GM23338 (cell line): ENCODE results near the gene PTPRN2. TPM values are rescaled to one million over a fixed set of nuclear protein-coding genes. Genes with fewer than 3 reads are reported as not detected.

Experiments used
- ATAC-seq: fragments of 200-7000 bp; cut with Tn5 transposase; 3 replicates; pipeline ENCODE4 v1.9.1; 2020
- DNase-seq: peaks from one replicate; pipeline ENCODE4 v3.0.0-alpha.2; 2015; ENCODE audit warnings: low spot score
- H2AFZ ChIP-seq: fragments of 200-600 bp; sonication (generic); 2 replicates; pipeline ENCODE4 v1.8.0; 2016; ENCODE audit warnings: antibody characterized with exemption, mild to moderate bottlenecking, moderate library complexity
- H3F3A ChIP-seq: fragments of 200-600 bp; sonication (generic); replicated peaks from 2 replicates; pipeline ENCODE4 v1.8.0; 2017; ENCODE audit warnings: antibody characterized with exemption, mixed run types, low read depth
- H3K27ac ChIP-seq: fragments of 200-600 bp; sonication (generic); 2 replicates; pipeline ENCODE4 v1.6.1; 2016; ENCODE audit warnings: low read depth
- H3K27me3 ChIP-seq: fragments of 200-600 bp; sonication (generic); 2 replicates; pipeline ENCODE4 v1.8.0; 2016; ENCODE audit warnings: mild to moderate bottlenecking, mixed run types, moderate library complexity; ENCODE audit not compliant: insufficient read depth
- H3K36me3 ChIP-seq: fragments of 200-600 bp; sonication (generic); 2 replicates; pipeline ENCODE4 v1.8.0; 2016; ENCODE audit warnings: mild to moderate bottlenecking; ENCODE audit not compliant: insufficient read depth
- H3K4me1 ChIP-seq: fragments of 200-600 bp; sonication (generic); 2 replicates; pipeline ENCODE4 v1.8.0; 2016; ENCODE audit warnings: mild to moderate bottlenecking, moderate library complexity; ENCODE audit not compliant: insufficient read depth
- H3K4me2 ChIP-seq: fragments of 200-600 bp; sonication (generic); 2 replicates; pipeline ENCODE4 v1.7.1; 2017; ENCODE audit warnings: mixed run types
- H3K4me3 ChIP-seq: fragments of 200-600 bp; sonication (generic); 2 replicates; pipeline ENCODE4 v1.6.1; 2016; ENCODE audit warnings: mixed run types
- H3K79me2 ChIP-seq: fragments of 200-600 bp; sonication (generic); replicated peaks from 2 replicates; pipeline ENCODE4 v1.8.0; 2017; ENCODE audit warnings: mild to moderate bottlenecking; ENCODE audit not compliant: insufficient read depth
- H3K9me2 ChIP-seq: fragments of 200-600 bp; sonication (generic); 2 replicates; pipeline ENCODE4 v1.8.0; 2017; ENCODE audit not compliant: insufficient read depth
- H4K20me1 ChIP-seq: fragments of 200-600 bp; sonication (generic); replicated peaks from 2 replicates; pipeline ENCODE4 v1.8.0; 2017; ENCODE audit warnings: mild to moderate bottlenecking; ENCODE audit not compliant: insufficient read depth
- H3K27ac Mint-ChIP-seq: 2 replicates; pipeline ENCODE4 v1.8.0; 2020; ENCODE audit warnings: inconsistent platforms, mild to moderate bottlenecking, moderate library complexity, mixed read lengths
- H3K27me3 Mint-ChIP-seq: 3 replicates; pipeline ENCODE4 v1.8.0; 2022; ENCODE audit warnings: low read depth, mild to moderate bottlenecking, moderate library complexity, mixed read lengths, inconsistent platforms; ENCODE audit not compliant: insufficient read depth, poor library complexity
- H3K36me3 Mint-ChIP-seq: 3 replicates; pipeline ENCODE4 v1.8.0; 2021; ENCODE audit warnings: low read depth, mild to moderate bottlenecking, inconsistent platforms, moderate library complexity, mixed read lengths
- H3K4me1 Mint-ChIP-seq: 3 replicates; pipeline ENCODE4 v1.8.0; 2020; ENCODE audit warnings: mild to moderate bottlenecking, inconsistent platforms, mixed read lengths
- H3K4me3 Mint-ChIP-seq: 3 replicates; pipeline ENCODE4 v1.8.0; 2021; ENCODE audit warnings: moderate library complexity, mild to moderate bottlenecking, inconsistent platforms, mixed read lengths
- H3K9me3 Mint-ChIP-seq: 3 replicates; pipeline ENCODE4 v1.8.0; 2020; ENCODE audit warnings: moderate library complexity, mild to moderate bottlenecking, inconsistent platforms, mixed read lengths
- CREB1 ChIP-seq: fragments of 250-450 bp; sonication (Bioruptor Pico); IDR thresholded peaks from 2 replicates; pipeline ENCODE4 v1.5.0; 2020; ENCODE audit warnings: low read depth, mild to moderate bottlenecking, moderate library complexity
- EZH2 ChIP-seq: fragments of 200-600 bp; sonication (generic); IDR thresholded peaks from one replicate; pipeline ENCODE4 v1.8.0; 2017; ENCODE audit warnings: antibody characterized with exemption, mild to moderate bottlenecking, low read depth; ENCODE audit not compliant: unreplicated experiment
- EZH2phosphoT487 ChIP-seq: fragments of 200-600 bp; sonication (generic); IDR thresholded peaks from one replicate; pipeline ENCODE4 v1.8.1; 2018; ENCODE audit warnings: antibody characterized with exemption; ENCODE audit not compliant: unreplicated experiment
- JUNB ChIP-seq: IDR thresholded peaks from one replicate; pipeline ENCODE4 v1.6.1; 2016; ENCODE audit warnings: antibody characterized with exemption; ENCODE audit not compliant: unreplicated experiment
- POLR2AphosphoS5 ChIP-seq: IDR thresholded peaks from 2 replicates; pipeline ENCODE4 v1.6.1; 2016; ENCODE audit warnings: antibody characterized with exemption, low read depth
- ZNF114 ChIP-seq: fragments of 250-450 bp; sonication (Bioruptor Pico); IDR thresholded peaks from 2 replicates; pipeline ENCODE4 v1.5.0; 2020; ENCODE audit warnings: mild to moderate bottlenecking, moderate library complexity
- polyA plus RNA-seq: library from polyadenylated mRNA; unstranded; fragments of >200 nt; fragmentation: Nextera tagmentation; extraction: Ambion mirVana; gene quantifications from 2 replicates; pipeline ENCODE4 v1.2.1, GENCODE V29; 2016
- total RNA-seq: library from RNA; depleted of rRNA; stranded (reverse); fragments of >200 nt; shearing (Covaris generic); gene quantifications from 2 replicates; pipeline ENCODE4 v1.2.3, GENCODE V29; 2014
- TF ChIP-seq, protein P1 (sequence below), 2 experiments: fragments of 200-600 bp in 1 of 2; sonication (generic) in 1 of 2; conservative IDR thresholded peaks; 2 replicates each; pipeline versions ENCODE4 v1.5.1 to v1.6.1; 2016 to 2017; ENCODE audit warnings: antibody characterized with exemption in 2 of 2, low read depth in 2 of 2, mild to moderate bottlenecking in 2 of 2, moderate library complexity in 1 of 2
- TF ChIP-seq, protein P2 (sequence below): IDR thresholded peaks from one replicate; pipeline ENCODE4 v1.6.1; 2018; ENCODE audit warnings: antibody characterized with exemption; ENCODE audit not compliant: unreplicated experiment
- TF ChIP-seq, protein P3 (sequence below): fragments of 250-450 bp; sonication (Bioruptor Pico); IDR thresholded peaks from 2 replicates; pipeline ENCODE4 v1.5.0; 2020; ENCODE audit warnings: mild to moderate bottlenecking, moderate library complexity

The PTPRN2 gene
- total and polyA plus RNA-seq, 2 experiments from 2014 or later = 0.87 to 4.0 TPM

DNA sequence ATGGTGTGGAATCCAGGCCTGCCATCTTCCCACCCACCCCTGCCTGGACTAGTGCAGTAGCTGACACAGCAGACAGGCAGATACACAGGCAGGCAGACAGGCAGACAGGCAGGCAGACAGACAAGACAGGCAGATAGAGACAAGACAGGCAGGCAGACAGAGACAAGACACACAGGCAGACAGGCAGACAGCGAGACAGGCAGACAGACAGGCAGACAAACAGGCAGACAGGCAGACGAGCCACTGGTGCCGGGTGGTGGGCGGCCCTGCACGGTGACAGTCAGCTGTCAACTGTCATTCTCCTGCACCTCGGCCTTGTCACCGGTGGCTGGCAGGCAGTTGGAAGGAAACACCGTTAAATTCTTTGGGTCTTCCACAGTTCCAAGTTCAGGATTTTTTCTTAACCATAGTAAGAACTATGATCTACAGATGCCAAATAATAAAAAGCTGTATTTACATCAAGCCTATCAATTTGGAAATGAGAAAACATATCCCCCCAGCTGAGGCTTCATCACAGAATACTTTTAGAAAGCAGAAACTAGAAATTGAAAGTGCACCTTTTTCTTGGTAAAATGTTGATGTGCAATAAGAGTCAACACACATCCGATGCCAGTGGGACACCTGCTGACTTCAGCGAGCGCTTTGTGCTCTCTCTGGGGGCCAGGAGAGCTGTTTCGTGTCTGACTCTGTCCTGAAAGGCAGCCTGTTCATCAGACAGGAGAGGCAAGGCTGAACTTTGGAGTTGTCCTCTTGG, 1000.4 kb downstream of the PTPRN2 start:
- Histone ChIP-seq H4K20me1 (no peaks in the 10 kb centered on the region), H3K9me2 (no peaks in the 10 kb centered on the region), H3K27ac (no peak overlapping the region), H3K36me3 (no peaks in the 10 kb centered on the region; the same call in 1 of the 2 replicates), H3K27me3 (peaks cover 24% of the 10 kb centered on the region; the same call in 1 of the 2 replicates), H2AFZ (no peak overlapping the region), H3K4me1 (no peaks in the 10 kb centered on the region), H3K4me3 (no peak overlapping the region), H3F3A (no peaks in the 10 kb centered on the region), H3K4me2 (no peak overlapping the region), H3K79me2 (no peaks in the 10 kb centered on the region)
- no peak for TF ChIP-seq POLR2AphosphoS5
- TF ChIP-seq ZNF114 = no peak
- no peak for TF ChIP-seq EZH2
- TF ChIP-seq, protein P1, sequence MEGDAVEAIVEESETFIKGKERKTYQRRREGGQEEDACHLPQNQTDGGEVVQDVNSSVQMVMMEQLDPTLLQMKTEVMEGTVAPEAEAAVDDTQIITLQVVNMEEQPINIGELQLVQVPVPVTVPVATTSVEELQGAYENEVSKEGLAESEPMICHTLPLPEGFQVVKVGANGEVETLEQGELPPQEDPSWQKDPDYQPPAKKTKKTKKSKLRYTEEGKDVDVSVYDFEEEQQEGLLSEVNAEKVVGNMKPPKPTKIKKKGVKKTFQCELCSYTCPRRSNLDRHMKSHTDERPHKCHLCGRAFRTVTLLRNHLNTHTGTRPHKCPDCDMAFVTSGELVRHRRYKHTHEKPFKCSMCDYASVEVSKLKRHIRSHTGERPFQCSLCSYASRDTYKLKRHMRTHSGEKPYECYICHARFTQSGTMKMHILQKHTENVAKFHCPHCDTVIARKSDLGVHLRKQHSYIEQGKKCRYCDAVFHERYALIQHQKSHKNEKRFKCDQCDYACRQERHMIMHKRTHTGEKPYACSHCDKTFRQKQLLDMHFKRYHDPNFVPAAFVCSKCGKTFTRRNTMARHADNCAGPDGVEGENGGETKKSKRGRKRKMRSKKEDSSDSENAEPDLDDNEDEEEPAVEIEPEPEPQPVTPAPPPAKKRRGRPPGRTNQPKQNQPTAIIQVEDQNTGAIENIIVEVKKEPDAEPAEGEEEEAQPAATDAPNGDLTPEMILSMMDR (conservative IDR thresholded peaks at IDR 0.05; ENCODE audit: low read depth in 2 of 2) = no peak
- DNase-seq = no peak
- ATAC-seq = no peak
- no peak overlapping the region for H3K4me3 Mint-ChIP-seq
- peaks cover 97% of the 10 kb centered on the region for H3K9me3 Mint-ChIP-seq
- H3K27me3 Mint-ChIP-seq = peaks cover 12% of the 10 kb centered on the region
- no peaks in the 10 kb centered on the region; the same call in 2 of the 3 replicates for H3K4me1 Mint-ChIP-seq
- H3K36me3 Mint-ChIP-seq = peaks cover 55% of the 10 kb centered on the region
- no peak overlapping the region for H3K27ac Mint-ChIP-seq

DNA sequence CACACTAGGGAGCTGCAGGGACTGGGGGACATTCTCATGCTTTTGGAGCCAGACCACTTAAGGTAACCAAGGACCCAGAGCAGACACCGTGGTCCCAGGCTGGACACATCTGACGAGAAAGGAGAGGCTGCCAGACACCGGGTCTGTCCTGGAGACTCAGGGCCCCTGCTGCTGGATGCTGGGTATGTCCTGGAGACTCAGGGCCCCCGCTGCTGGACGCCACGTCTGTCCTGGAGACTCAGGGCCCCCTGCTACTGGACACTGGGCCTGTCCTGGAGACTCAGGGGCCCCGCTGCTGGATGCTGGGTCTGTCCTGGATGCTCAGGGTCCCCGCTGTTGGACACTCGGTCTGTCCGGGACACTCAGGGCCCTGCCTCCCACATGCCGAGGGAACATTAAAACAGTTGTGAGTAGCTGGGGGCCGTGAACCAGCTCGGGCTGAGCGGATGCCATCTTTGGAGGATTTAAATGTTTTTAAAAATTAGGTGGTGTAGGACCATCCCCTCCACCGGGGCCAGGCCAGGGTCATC, 1001.1 kb downstream of the PTPRN2 start:
- H3K27ac ChIP-seq = no peak overlapping the region
- H3K4me1 ChIP-seq = no peaks in the 10 kb centered on the region
- H3K27me3 ChIP-seq = peaks cover 16% of the 10 kb centered on the region; the same call in 1 of the 2 replicates
- ATAC-seq (no peak), DNase-seq (no peak)
- no peak overlapping the region for H2AFZ ChIP-seq
- Mint-ChIP-seq H3K9me3 (peaks cover 97% of the 10 kb centered on the region), H3K27me3 (peaks cover 10% of the 10 kb centered on the region), H3K4me1 (no peaks in the 10 kb centered on the region; the same call in 2 of the 3 replicates), H3K36me3 (peaks cover 54% of the 10 kb centered on the region), H3K27ac (no peak overlapping the region), H3K4me3 (no peak overlapping the region)
- H3F3A ChIP-seq = no peaks in the 10 kb centered on the region
- H3K4me2 ChIP-seq = no peak overlapping the region
- no peak overlapping the region for H3K4me3 ChIP-seq
- H3K9me2 ChIP-seq = no peaks in the 10 kb centered on the region
- H4K20me1 ChIP-seq = no peaks in the 10 kb centered on the region
- H3K79me2 ChIP-seq = no peaks in the 10 kb centered on the region
- H3K36me3 ChIP-seq = no peaks in the 10 kb centered on the region; the same call in 1 of the 2 replicates
- TF ChIP-seq, protein P2, sequence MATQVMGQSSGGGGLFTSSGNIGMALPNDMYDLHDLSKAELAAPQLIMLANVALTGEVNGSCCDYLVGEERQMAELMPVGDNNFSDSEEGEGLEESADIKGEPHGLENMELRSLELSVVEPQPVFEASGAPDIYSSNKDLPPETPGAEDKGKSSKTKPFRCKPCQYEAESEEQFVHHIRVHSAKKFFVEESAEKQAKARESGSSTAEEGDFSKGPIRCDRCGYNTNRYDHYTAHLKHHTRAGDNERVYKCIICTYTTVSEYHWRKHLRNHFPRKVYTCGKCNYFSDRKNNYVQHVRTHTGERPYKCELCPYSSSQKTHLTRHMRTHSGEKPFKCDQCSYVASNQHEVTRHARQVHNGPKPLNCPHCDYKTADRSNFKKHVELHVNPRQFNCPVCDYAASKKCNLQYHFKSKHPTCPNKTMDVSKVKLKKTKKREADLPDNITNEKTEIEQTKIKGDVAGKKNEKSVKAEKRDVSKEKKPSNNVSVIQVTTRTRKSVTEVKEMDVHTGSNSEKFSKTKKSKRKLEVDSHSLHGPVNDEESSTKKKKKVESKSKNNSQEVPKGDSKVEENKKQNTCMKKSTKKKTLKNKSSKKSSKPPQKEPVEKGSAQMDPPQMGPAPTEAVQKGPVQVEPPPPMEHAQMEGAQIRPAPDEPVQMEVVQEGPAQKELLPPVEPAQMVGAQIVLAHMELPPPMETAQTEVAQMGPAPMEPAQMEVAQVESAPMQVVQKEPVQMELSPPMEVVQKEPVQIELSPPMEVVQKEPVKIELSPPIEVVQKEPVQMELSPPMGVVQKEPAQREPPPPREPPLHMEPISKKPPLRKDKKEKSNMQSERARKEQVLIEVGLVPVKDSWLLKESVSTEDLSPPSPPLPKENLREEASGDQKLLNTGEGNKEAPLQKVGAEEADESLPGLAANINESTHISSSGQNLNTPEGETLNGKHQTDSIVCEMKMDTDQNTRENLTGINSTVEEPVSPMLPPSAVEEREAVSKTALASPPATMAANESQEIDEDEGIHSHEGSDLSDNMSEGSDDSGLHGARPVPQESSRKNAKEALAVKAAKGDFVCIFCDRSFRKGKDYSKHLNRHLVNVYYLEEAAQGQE = no peak
- TF ChIP-seq CREB1 (CRISPR knock-in tag) = no peak
- no peak for TF ChIP-seq ZNF114
- TF ChIP-seq EZH2phosphoT487 = no peak
- TF ChIP-seq POLR2AphosphoS5 = no peak
- no peak for TF ChIP-seq JUNB
- TF ChIP-seq, protein P3, sequence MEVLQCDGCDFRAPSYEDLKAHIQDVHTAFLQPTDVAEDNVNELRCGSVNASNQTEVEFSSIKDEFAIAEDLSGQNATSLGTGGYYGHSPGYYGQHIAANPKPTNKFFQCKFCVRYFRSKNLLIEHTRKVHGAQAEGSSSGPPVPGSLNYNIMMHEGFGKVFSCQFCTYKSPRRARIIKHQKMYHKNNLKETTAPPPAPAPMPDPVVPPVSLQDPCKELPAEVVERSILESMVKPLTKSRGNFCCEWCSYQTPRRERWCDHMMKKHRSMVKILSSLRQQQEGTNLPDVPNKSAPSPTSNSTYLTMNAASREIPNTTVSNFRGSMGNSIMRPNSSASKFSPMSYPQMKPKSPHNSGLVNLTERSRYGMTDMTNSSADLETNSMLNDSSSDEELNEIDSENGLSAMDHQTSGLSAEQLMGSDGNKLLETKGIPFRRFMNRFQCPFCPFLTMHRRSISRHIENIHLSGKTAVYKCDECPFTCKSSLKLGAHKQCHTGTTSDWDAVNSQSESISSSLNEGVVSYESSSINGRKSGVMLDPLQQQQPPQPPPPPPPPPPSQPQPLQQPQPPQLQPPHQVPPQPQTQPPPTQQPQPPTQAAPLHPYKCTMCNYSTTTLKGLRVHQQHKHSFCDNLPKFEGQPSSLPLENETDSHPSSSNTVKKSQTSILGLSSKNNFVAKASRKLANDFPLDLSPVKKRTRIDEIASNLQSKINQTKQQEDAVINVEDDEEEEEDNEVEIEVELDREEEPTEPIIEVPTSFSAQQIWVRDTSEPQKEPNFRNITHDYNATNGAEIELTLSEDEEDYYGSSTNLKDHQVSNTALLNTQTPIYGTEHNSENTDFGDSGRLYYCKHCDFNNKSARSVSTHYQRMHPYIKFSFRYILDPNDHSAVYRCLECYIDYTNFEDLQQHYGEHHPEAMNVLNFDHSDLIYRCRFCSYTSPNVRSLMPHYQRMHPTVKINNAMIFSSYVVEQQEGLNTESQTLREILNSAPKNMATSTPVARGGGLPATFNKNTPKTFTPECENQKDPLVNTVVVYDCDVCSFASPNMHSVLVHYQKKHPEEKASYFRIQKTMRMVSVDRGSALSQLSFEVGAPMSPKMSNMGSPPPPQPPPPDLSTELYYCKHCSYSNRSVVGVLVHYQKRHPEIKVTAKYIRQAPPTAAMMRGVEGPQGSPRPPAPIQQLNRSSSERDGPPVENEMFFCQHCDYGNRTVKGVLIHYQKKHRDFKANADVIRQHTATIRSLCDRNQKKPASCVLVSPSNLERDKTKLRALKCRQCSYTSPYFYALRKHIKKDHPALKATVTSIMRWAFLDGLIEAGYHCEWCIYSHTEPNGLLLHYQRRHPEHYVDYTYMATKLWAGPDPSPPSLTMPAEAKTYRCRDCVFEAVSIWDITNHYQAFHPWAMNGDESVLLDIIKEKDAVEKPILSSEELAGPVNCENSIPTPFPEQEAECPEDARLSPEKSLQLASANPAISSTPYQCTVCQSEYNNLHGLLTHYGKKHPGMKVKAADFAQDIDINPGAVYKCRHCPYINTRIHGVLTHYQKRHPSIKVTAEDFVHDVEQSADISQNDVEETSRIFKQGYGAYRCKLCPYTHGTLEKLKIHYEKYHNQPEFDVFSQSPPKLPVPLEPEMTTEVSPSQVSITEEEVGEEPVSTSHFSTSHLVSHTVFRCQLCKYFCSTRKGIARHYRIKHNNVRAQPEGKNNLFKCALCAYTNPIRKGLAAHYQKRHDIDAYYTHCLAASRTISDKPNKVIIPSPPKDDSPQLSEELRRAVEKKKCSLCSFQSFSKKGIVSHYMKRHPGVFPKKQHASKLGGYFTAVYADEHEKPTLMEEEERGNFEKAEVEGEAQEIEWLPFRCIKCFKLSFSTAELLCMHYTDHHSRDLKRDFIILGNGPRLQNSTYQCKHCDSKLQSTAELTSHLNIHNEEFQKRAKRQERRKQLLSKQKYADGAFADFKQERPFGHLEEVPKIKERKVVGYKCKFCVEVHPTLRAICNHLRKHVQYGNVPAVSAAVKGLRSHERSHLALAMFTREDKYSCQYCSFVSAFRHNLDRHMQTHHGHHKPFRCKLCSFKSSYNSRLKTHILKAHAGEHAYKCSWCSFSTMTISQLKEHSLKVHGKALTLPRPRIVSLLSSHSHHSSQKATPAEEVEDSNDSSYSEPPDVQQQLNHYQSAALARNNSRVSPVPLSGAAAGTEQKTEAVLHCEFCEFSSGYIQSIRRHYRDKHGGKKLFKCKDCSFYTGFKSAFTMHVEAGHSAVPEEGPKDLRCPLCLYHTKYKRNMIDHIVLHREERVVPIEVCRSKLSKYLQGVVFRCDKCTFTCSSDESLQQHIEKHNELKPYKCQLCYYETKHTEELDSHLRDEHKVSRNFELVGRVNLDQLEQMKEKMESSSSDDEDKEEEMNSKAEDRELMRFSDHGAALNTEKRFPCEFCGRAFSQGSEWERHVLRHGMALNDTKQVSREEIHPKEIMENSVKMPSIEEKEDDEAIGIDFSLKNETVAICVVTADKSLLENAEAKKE = no peak
